ENCODE measurements around the gene BTRC. TPM values are rescaled to one million over a fixed set of nuclear protein-coding genes. Genes with fewer than 3 reads are reported as not detected.

The BTRC gene
- total RNA-seq, 1 experiment from 2014 or later, result 22.4 TPM

DNA sequence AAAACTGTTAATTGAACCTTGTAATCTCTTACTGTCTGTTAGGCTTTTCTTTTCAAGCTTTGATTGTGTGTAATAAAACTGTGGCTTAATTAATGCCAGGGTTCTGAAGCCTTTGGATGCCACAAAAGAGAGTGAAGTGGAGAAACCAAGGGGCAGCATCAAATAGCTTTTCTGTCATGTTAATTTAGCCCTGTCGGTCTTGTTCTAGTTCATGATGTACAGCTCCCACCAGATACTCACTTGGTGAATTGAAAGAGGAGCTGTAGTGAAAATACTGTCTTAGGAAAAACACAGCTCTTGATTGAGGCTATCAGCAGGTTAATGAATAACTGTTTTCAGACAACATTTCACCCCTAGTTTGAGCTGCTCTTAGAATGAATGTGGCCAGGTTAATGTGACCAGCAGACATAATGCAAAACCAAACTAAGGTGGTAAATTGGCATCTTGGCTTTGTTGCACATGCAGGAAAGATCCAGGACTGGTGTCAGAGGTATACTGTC, 139.9 kb downstream of the BTRC start (continued):
- TF ChIP-seq, protein P1, sequence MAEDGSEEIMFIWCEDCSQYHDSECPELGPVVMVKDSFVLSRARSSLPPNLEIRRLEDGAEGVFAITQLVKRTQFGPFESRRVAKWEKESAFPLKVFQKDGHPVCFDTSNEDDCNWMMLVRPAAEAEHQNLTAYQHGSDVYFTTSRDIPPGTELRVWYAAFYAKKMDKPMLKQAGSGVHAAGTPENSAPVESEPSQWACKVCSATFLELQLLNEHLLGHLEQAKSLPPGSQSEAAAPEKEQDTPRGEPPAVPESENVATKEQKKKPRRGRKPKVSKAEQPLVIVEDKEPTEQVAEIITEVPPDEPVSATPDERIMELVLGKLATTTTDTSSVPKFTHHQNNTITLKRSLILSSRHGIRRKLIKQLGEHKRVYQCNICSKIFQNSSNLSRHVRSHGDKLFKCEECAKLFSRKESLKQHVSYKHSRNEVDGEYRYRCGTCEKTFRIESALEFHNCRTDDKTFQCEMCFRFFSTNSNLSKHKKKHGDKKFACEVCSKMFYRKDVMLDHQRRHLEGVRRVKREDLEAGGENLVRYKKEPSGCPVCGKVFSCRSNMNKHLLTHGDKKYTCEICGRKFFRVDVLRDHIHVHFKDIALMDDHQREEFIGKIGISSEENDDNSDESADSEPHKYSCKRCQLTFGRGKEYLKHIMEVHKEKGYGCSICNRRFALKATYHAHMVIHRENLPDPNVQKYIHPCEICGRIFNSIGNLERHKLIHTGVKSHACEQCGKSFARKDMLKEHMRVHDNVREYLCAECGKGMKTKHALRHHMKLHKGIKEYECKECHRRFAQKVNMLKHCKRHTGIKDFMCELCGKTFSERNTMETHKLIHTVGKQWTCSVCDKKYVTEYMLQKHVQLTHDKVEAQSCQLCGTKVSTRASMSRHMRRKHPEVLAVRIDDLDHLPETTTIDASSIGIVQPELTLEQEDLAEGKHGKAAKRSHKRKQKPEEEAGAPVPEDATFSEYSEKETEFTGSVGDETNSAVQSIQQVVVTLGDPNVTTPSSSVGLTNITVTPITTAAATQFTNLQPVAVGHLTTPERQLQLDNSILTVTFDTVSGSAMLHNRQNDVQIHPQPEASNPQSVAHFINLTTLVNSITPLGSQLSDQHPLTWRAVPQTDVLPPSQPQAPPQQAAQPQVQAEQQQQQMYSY (CRISPR knock-in tag; IDR thresholded peaks at IDR 0.05), result no peak
- TF ChIP-seq TEAD1 (CRISPR knock-in tag; IDR thresholded peaks at IDR 0.05), result no peak
- no peak for TF ChIP-seq ZBTB21 (CRISPR knock-in tag; IDR thresholded peaks at IDR 0.05; ENCODE audit: borderline replicate concordance)
- no peak for TF ChIP-seq NFATC4 (CRISPR knock-in tag; IDR thresholded peaks at IDR 0.05)
- TF ChIP-seq RORB (CRISPR knock-in tag; IDR thresholded peaks at IDR 0.05), result no peak
- no peak for TF ChIP-seq ZNF138 (CRISPR knock-in tag; conservative IDR thresholded peaks at IDR 0.05)
- no peak for TF ChIP-seq PRRX2 (CRISPR knock-in tag; IDR thresholded peaks at IDR 0.05)
- TF ChIP-seq, protein P2, sequence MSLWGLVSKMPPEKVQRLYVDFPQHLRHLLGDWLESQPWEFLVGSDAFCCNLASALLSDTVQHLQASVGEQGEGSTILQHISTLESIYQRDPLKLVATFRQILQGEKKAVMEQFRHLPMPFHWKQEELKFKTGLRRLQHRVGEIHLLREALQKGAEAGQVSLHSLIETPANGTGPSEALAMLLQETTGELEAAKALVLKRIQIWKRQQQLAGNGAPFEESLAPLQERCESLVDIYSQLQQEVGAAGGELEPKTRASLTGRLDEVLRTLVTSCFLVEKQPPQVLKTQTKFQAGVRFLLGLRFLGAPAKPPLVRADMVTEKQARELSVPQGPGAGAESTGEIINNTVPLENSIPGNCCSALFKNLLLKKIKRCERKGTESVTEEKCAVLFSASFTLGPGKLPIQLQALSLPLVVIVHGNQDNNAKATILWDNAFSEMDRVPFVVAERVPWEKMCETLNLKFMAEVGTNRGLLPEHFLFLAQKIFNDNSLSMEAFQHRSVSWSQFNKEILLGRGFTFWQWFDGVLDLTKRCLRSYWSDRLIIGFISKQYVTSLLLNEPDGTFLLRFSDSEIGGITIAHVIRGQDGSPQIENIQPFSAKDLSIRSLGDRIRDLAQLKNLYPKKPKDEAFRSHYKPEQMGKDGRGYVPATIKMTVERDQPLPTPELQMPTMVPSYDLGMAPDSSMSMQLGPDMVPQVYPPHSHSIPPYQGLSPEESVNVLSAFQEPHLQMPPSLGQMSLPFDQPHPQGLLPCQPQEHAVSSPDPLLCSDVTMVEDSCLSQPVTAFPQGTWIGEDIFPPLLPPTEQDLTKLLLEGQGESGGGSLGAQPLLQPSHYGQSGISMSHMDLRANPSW (CRISPR knock-in tag; conservative IDR thresholded peaks at IDR 0.05; ENCODE audit: low read depth), result no peak
- TF ChIP-seq GTF2I (CRISPR knock-in tag; conservative IDR thresholded peaks at IDR 0.05), result no peak
- TF ChIP-seq NFYB (CRISPR knock-in tag; conservative IDR thresholded peaks at IDR 0.05; ENCODE audit: low read depth), result no peak

DNA sequence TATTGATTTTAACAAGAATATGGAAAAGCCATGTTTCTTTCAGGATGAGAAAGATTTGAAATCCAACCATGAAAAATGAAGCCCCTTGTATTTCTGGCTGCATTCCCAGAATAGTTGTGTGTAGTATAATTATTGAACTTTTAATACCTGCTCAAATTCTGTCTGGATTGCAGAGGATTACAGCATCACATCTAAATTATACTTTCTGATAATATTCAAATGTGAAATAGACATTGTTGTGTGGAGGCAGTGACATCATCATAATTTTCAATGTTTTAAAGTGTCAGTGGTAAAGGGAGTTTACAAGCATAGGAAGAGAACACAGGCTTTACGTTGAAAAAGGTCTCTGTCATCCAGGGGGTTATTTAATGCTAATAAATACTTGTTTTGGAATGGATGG, 140.7 kb downstream of the BTRC start:
- H3K27ac Mint-ChIP-seq, result no peak overlapping the region
- CTCF ChIA-PET, result interaction anchor here (0.6 to 3.4 kb wide), 19 partner anchors 7 to 399 kb away, joined by 3 to 26 read pairs (median 4); no protein-coding TSS in a partner anchor
- H3K27me3 Mint-ChIP-seq (ENCODE audit: low read depth), result no peaks in the 10 kb centered on the region
- H3K36me3 Mint-ChIP-seq, result no peaks in the 10 kb centered on the region
- peaks cover 32% of the 10 kb centered on the region for H3K4me1 Mint-ChIP-seq
- DNase-seq (ENCODE audit: low spot score), result no peak
- POLR2A ChIA-PET, result no interaction called here
- no peak overlapping the region for H3K4me3 Mint-ChIP-seq
- TF ChIP-seq GTF2I (CRISPR knock-in tag; conservative IDR thresholded peaks at IDR 0.05), result no peak
- no peak for TF ChIP-seq ZNF423 (CRISPR knock-in tag; IDR thresholded peaks at IDR 0.05)
- TF ChIP-seq JAZF1 (CRISPR knock-in tag; IDR thresholded peaks at IDR 0.05), result no peak
- TF ChIP-seq, protein P3, sequence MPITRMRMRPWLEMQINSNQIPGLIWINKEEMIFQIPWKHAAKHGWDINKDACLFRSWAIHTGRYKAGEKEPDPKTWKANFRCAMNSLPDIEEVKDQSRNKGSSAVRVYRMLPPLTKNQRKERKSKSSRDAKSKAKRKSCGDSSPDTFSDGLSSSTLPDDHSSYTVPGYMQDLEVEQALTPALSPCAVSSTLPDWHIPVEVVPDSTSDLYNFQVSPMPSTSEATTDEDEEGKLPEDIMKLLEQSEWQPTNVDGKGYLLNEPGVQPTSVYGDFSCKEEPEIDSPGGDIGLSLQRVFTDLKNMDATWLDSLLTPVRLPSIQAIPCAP (CRISPR knock-in tag; IDR thresholded peaks at IDR 0.05), result no peak
- TF ChIP-seq, protein P4, sequence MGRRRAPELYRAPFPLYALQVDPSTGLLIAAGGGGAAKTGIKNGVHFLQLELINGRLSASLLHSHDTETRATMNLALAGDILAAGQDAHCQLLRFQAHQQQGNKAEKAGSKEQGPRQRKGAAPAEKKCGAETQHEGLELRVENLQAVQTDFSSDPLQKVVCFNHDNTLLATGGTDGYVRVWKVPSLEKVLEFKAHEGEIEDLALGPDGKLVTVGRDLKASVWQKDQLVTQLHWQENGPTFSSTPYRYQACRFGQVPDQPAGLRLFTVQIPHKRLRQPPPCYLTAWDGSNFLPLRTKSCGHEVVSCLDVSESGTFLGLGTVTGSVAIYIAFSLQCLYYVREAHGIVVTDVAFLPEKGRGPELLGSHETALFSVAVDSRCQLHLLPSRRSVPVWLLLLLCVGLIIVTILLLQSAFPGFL (CRISPR knock-in tag; IDR thresholded peaks at IDR 0.05; ENCODE audit: borderline replicate concordance), result no peak
- TF ChIP-seq SP1 (CRISPR knock-in tag; conservative IDR thresholded peaks at IDR 0.05), result no peak
- no peak for TF ChIP-seq CBFB (CRISPR knock-in tag; IDR thresholded peaks at IDR 0.05; ENCODE audit: low read depth)
- no peak for TF ChIP-seq CREM (CRISPR knock-in tag; IDR thresholded peaks at IDR 0.05)
- TF ChIP-seq, protein P5, sequence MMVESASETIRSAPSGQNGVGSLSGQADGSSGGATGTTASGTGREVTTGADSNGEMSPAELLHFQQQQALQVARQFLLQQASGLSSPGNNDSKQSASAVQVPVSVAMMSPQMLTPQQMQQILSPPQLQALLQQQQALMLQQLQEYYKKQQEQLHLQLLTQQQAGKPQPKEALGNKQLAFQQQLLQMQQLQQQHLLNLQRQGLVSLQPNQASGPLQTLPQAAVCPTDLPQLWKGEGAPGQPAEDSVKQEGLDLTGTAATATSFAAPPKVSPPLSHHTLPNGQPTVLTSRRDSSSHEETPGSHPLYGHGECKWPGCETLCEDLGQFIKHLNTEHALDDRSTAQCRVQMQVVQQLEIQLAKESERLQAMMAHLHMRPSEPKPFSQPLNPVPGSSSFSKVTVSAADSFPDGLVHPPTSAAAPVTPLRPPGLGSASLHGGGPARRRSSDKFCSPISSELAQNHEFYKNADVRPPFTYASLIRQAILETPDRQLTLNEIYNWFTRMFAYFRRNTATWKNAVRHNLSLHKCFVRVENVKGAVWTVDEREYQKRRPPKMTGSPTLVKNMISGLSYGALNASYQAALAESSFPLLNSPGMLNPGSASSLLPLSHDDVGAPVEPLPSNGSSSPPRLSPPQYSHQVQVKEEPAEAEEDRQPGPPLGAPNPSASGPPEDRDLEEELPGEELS (CRISPR knock-in tag; IDR thresholded peaks at IDR 0.05), result no peak
- TF ChIP-seq, protein P6, sequence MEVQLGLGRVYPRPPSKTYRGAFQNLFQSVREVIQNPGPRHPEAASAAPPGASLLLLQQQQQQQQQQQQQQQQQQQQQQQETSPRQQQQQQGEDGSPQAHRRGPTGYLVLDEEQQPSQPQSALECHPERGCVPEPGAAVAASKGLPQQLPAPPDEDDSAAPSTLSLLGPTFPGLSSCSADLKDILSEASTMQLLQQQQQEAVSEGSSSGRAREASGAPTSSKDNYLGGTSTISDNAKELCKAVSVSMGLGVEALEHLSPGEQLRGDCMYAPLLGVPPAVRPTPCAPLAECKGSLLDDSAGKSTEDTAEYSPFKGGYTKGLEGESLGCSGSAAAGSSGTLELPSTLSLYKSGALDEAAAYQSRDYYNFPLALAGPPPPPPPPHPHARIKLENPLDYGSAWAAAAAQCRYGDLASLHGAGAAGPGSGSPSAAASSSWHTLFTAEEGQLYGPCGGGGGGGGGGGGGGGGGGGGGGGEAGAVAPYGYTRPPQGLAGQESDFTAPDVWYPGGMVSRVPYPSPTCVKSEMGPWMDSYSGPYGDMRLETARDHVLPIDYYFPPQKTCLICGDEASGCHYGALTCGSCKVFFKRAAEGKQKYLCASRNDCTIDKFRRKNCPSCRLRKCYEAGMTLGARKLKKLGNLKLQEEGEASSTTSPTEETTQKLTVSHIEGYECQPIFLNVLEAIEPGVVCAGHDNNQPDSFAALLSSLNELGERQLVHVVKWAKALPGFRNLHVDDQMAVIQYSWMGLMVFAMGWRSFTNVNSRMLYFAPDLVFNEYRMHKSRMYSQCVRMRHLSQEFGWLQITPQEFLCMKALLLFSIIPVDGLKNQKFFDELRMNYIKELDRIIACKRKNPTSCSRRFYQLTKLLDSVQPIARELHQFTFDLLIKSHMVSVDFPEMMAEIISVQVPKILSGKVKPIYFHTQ (CRISPR knock-in tag; IDR thresholded peaks at IDR 0.05), result no peak
- no peak for TF ChIP-seq ZNF232 (CRISPR knock-in tag; IDR thresholded peaks at IDR 0.05)
- TF ChIP-seq, protein P7, sequence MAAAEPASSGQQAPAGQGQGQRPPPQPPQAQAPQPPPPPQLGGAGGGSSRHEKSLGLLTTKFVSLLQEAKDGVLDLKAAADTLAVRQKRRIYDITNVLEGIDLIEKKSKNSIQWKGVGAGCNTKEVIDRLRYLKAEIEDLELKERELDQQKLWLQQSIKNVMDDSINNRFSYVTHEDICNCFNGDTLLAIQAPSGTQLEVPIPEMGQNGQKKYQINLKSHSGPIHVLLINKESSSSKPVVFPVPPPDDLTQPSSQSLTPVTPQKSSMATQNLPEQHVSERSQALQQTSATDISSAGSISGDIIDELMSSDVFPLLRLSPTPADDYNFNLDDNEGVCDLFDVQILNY (CRISPR knock-in tag; IDR thresholded peaks at IDR 0.05), result no peak
- no peak for TF ChIP-seq GABPB1 (CRISPR knock-in tag; IDR thresholded peaks at IDR 0.05)
- H3K9me3 Mint-ChIP-seq, result no peaks in the 10 kb centered on the region
- ATAC-seq, result no peak
